PC-9 (cell line): Measurements from ENCODE around the gene SYF2.

Experiments
- CTCF ChIP-seq: fragments of 200-600 bp; sonication (generic); conservative IDR thresholded peaks from 2 replicates; pipeline ENCODE4 v1.6.1; 2017; ENCODE audit warnings: mixed run types, antibody characterized with exemption, mild to moderate bottlenecking, moderate library complexity
- EZH2 ChIP-seq: fragments of 200-600 bp; sonication (generic); IDR thresholded peaks from 2 replicates; pipeline ENCODE4 v1.8.0; 2017; ENCODE audit warnings: antibody characterized with exemption, low read depth

GRCh38 chr1:25201006-25201405, 31.3 kb downstream of the SYF2 start:
- TF ChIP-seq CTCF (no peak), EZH2 (no peak)
